HG03175 (cell line): ENCODE results near the gene MRTFA.
A peak's percentile ranks its signal among the peaks of the same experiment; 100 is the strongest.
"Not testable (repeated sequence)": the region's sequence is repeated elsewhere in the genome, so short reads cannot be mapped to it uniquely, and the experiment has no call there.

Experiments
- ATAC-seq: cut with Tn5 transposase; IDR thresholded peaks from one replicate; pipeline ENCODE4 v1.9.1; 2021; ENCODE audit warnings: mild to moderate bottlenecking, moderate library complexity; ENCODE audit not compliant: unreplicated experiment

The MRTFA gene

GRCh38 chr22:40636380-40637182 lies at the start of gene MRTFA:
TSS of gene MRTFA (minus strand) at chr22:40636719.
- ATAC-seq, result peak; percentile 95

DNA sequence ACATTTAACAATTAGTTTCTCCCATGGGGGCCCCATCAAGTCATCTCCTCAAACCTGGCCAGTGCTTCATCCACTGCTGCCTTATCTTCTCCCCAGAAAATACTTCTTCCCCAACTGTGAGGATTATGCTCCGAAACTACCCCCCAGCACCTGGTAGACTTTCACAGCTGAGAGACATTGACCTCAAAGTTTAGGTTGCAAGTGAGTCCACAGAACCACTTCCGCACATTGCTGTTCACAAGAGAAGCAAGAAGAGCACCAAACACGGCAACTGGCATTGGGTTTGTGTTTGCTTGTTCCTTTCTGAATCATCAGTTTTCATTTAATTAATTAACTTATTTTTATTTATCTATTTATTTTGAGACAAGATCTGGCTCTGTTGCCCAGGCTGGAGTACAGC lies 48.9 kb upstream of the MRTFA start:
- ATAC-seq, result no peak

GRCh38 chr22:40684728-40685127 lies 48.2 kb upstream of the MRTFA start:
- ATAC-seq, result no peak

GRCh38 chr22:40681451-40681850 lies 44.9 kb upstream of the MRTFA start:
- no peak for ATAC-seq

DNA sequence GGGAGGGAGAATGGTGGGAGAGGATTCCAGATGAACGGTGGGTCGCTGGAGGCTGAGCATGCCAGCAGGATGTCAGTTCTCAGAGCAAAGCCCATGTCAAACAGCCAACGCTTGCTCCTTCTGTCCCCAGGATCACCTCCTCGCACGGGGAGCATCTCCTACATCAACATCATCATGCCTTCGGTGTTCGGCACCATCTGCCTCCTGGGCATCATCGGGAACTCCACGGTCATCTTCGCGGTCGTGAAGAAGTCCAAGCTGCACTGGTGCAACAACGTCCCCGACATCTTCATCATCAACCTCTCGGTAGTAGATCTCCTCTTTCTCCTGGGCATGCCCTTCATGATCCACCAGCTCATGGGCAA lies 44.3 kb upstream of the MRTFA start:
- ATAC-seq, result no peak

GRCh38 chr22:40679964-40680818 lies 43.7 kb upstream of the MRTFA start:
- no peak for ATAC-seq

DNA sequence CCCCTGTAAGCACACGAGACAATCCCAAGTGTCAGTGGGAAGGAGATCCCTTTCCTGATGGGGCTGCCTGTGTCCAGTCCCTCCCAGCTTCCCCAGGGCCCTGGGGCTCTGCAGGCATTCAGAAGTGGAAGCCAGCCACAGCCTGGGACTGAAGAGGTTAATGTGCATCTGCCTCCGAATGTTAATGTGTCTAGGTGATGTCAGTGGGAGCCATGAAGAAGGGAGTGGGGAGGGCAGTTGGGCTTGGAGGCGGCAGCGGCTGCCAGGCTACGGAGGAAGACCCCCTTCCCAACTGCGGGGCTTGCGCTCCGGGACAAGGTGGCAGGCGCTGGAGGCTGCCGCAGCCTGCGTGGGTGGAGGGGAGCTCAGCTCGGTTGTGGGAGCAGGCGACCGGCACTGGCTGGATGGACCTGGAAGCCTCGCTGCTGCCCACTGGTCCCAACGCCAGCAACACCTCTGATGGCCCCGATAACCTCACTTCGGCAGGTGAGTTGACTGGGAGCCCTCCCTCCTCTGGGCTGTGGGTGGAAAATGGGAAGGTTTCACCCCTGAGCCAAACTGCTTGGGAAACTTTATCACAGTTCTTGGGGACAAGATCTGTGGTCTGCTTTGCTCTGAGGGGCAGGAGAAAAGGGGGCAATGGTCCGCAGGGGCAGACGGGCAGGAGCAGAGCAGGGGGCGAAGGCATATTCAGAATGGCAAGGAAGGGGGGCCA lies 42.9 kb upstream of the MRTFA start, which contains the start of gene MCHR1:
TSS of gene MCHR1 (plus strand) at position 236 of the 715 bp plus-strand sequence. CDS start at position 405, 169 bp downstream.
- no peak for ATAC-seq

DNA sequence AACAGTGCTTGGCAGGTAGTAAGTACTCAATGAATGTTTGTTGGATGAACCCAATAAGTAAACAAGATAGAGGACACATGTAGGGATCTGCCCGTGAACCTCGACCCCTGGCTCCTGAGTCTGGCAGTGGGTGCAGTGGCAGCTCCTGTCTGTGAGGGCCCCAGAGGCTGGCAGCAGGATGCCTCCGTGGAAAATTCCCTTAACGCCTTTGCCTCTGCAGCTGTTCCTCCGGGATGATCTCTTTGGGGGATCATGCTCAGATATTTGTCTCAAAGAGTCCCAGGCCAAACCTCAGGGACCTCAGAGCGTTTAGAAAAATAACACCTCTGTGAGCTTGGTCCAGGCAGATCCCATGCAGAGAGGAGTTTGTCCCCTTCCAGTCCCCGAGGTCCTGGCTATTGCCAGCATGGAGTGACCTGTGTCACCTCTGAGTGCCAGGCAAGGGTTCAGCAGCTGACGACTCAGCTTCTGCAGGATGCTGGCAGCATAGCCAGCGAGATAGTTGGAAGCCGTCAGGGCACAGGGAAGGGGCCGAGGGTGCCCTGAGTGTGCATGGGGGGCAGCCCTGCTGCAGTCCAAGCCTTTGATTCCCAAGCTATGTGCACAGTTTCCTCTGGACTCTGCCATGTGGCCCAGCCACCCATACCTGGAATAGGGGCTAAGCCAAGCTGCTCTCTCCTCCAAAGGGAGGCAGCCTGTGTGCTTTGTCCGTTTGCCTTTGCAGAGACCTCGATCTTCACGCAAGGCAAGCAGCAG lies 42.2 kb upstream of the MRTFA start:
- no peak for ATAC-seq

- no peak for ATAC-seq
These were observed 40.1 kb upstream of the MRTFA start for GRCh38 chr22:40676644-40677043.

DNA sequence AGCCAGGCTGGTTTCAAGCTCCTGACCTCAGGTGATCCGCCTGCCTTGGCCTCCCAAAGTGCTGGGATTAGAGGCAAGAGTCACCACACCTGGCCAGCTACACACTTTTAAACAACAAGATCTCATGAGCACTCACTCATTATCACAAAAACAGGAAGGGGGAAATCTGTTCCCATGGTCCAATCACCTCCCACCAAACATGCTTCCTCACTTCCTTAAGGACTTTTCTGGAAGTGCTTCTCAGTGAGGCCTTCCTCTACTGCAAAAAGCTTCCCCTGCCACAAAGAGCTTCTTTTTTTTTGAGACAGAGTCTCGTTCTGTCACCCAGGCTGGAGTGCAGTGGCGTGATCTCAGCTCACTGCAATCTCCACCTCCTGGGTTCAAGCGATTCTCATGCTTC lies 39.6 kb upstream of the MRTFA start:
- ATAC-seq, result not testable (repeated sequence)

DNA sequence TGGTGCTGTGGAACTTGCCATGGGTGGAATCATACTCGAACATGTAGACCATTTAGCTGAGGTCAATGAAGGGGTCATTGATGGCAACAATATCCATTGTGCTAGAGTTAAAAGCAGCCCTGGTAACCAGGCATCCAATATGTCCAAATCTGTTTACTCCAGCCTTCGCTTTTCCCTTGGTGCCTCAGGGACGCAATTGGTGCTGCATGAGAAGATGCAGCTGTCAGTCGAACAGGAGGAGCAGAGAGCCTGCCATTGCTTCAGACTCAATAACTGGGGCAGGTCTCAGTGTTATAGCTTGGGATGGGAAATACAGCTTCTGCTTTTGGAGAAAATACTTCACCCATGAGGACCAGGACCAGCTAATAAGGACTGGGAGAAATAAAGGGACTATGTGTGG lies 37.8 kb upstream of the MRTFA start:
- no peak for ATAC-seq

DNA sequence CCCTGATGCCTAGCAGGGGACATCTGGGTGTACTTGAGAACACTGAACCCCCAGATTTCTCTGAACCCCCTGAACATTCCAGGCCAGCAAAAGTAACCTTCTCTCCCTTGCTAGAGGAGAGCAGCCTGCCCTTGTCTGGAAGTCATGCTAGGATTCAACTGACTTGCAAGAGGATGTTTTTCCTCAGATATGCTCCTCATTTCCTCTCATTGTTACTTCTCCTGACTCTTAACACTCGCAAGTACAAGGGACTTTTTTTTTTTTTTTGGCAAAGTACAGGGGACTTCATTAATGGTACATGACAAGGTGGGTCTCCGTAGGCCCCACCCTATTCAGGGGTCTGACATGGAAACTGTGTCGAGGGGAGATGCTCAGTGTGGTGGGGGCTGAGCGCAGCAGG lies 36.5 kb upstream of the MRTFA start:
- no peak for ATAC-seq

- no peak for ATAC-seq
These were observed 35.4 kb upstream of the MRTFA start for GRCh38 chr22:40671796-40672360.

- no peak for ATAC-seq
These were observed 34.9 kb upstream of the MRTFA start for GRCh38 chr22:40671369-40671768.

DNA sequence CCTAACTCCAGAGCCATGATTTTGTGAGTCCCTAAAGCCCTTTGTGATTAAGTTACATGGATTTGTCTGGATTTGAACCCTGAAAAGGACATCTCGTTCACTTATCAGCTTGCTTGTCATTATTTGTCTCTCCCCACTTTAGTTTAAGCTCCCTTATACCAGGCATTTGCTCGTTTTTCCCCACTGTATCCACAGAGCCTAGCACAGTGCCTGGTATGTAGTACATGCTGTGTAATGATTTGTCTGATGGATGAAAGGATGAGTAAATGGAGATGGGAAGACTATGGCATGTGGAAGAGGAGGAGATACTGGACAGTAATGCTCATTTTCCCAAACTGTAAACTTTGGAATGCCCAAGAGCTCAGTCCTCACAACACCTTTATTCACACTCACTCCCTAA lies 33.5 kb upstream of the MRTFA start:
- ATAC-seq, result no peak

- no peak for ATAC-seq
These were observed 32.3 kb upstream of the MRTFA start for GRCh38 chr22:40668611-40669411.

GRCh38 chr22:40666151-40666848 lies 29.8 kb upstream of the MRTFA start:
- ATAC-seq, result no peak

- no peak for ATAC-seq
These were observed 28.8 kb upstream of the MRTFA start for GRCh38 chr22:40665312-40665711.

DNA sequence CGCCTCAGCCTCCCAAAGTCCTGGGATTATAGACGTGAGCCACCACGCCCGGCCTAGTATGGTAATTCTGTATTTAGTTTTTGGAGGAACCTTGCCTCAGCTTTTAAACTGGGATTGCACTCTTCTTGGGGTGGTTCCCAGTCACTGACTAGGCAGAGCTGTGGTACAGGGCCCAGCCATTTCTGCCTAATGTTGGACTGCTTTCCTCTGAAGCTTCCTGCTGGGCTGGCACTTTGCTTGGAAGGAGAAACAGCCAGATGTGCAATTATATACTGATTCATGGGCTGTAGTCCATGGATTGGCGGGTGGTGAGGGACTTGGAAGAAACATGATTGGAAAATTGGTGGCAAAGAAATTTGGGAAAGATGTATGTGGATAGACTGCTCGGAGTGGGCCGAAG lies 25.2 kb upstream of the MRTFA start:
- ATAC-seq, result no peak
